Esophagus squamous epithelium (tissue), 4 donors: ENCODE measurements around the gene ZNF426.

Experiments used
- POLR2A ChIP-seq, 4 donors: fragments of 450-650 bp; IDR thresholded peaks; one replicate each; pipeline ENCODE4 v1.6.1; 2017; ENCODE audit warnings: antibody characterized with exemption in 4 of 4, mild to moderate bottlenecking in 4 of 4, moderate library complexity in 3 of 4
- TF ChIP-seq, protein P1 (sequence below), 6 experiments: fragments of 450-650 bp in 4 of 6; fragments of 200-600 bp in 2 of 6; sonication (generic) in 2 of 6; IDR thresholded peaks; one replicate each; pipeline ENCODE4 v1.5.1; 2016 to 2019; ENCODE audit warnings: antibody characterized with exemption in 6 of 6, mild to moderate bottlenecking in 4 of 6, moderate library complexity in 4 of 6

DNA sequence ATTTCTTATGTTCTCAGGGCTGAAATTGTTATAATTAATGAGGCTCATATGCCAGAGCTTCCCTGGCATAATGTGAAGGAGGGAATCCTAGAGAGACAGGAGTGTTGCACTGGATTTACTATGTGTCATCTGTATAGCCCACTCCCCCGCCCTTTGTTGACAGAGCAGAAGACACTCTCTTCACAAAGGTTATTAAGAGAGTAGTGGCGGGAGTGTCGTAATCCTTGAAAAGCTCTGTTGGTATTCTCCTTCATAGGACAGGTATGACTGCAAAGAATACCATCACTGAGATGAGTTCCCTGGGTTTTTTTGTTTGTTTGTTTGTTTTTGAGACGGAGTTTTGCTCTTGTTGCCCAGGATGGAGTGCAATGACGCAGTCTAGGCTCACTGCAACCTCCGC, 31.8 kb upstream of the ZNF426 start:
- TF ChIP-seq, protein P1, sequence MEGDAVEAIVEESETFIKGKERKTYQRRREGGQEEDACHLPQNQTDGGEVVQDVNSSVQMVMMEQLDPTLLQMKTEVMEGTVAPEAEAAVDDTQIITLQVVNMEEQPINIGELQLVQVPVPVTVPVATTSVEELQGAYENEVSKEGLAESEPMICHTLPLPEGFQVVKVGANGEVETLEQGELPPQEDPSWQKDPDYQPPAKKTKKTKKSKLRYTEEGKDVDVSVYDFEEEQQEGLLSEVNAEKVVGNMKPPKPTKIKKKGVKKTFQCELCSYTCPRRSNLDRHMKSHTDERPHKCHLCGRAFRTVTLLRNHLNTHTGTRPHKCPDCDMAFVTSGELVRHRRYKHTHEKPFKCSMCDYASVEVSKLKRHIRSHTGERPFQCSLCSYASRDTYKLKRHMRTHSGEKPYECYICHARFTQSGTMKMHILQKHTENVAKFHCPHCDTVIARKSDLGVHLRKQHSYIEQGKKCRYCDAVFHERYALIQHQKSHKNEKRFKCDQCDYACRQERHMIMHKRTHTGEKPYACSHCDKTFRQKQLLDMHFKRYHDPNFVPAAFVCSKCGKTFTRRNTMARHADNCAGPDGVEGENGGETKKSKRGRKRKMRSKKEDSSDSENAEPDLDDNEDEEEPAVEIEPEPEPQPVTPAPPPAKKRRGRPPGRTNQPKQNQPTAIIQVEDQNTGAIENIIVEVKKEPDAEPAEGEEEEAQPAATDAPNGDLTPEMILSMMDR (IDR thresholded peaks at IDR 0.05) = no peak
- TF ChIP-seq POLR2A (IDR thresholded peaks at IDR 0.05) = no peak
